IMR-90 (cell line): ENCODE results near the gene SH3TC1. TPM values are rescaled to one million over a fixed set of nuclear protein-coding genes. Genes with fewer than 3 reads are reported as not detected.

ENCODE experiments used
- ATAC-seq: fragments of 200-7000 bp; cut with Tn5 transposase; 2 replicates; pipeline ENCODE4 v1.9.1; 2020; ENCODE audit warnings: low read depth, mild to moderate bottlenecking, moderate library complexity
- BruUV-seq: library from RNA; stranded (reverse); fragments of 400-500 nt; replicated peaks from 2 replicates; lab custom pipeline; 2021; lab: Mats Ljungman, UMichigan
- CTCF ChIA-PET: fragments of 300-600 bp; formaldehyde crosslinking; extraction: SDS; loops from one replicate; lab custom pipeline; 2021; ENCODE audit warnings: antibody characterized with exemption; lab: Yijun Ruan, JAX
- POLR2A ChIA-PET: fragments of 300-600 bp; sonication (Branson Sonifier 250); formaldehyde crosslinking; loops from one replicate; lab custom pipeline; 2022; ENCODE audit warnings: antibody characterized with exemption; ENCODE audit not compliant: unreplicated experiment; lab: Charles Lee
- DNase-seq: peaks from one replicate; pipeline ENCODE4 v3.0.0; 2013
- H2AFZ ChIP-seq: replicated peaks from 2 replicates; pipeline ENCODE3; 2013; ENCODE audit warnings: low read length, mild to moderate bottlenecking; ENCODE audit not compliant: poor library complexity
- H2AK5ac ChIP-seq: 2 replicates; pipeline ENCODE4 v1.6.1; 2013; ENCODE audit warnings: low read depth, low read length, inconsistent platforms
- H2AK9ac ChIP-seq: replicated peaks from 2 replicates; pipeline ENCODE3; 2013; ENCODE audit warnings: mild to moderate bottlenecking, low read depth, low read length, moderate library complexity; ENCODE audit not compliant: poor library complexity
- H2BK120ac ChIP-seq: 2 replicates; pipeline ENCODE4 v1.6.1; 2013; ENCODE audit warnings: low read depth, low read length, inconsistent platforms
- H2BK15ac ChIP-seq: 3 replicates; pipeline ENCODE4 v1.6.1; 2013; ENCODE audit warnings: low read depth, low read length, inconsistent platforms
- H2BK20ac ChIP-seq: 2 replicates; pipeline ENCODE4 v1.6.1; 2013; ENCODE audit warnings: low read depth, mild to moderate bottlenecking, inconsistent platforms, low read length, moderate library complexity
- H2BK5ac ChIP-seq: 2 replicates; pipeline ENCODE4 v1.6.1; 2013; ENCODE audit warnings: mild to moderate bottlenecking, low read depth, low read length, inconsistent platforms; ENCODE audit not compliant: poor library complexity, severe bottlenecking
- H3K14ac ChIP-seq: replicated peaks from 2 replicates; pipeline ENCODE4 v1.6.1; 2013; ENCODE audit warnings: low read depth, low read length, inconsistent platforms
- H3K18ac ChIP-seq: 2 replicates; pipeline ENCODE4 v1.6.1; 2013; ENCODE audit warnings: low read depth, low read length, control low read depth
- H3K23ac ChIP-seq: 2 replicates; pipeline ENCODE4 v1.6.1; 2013; ENCODE audit warnings: low read depth, low read length, inconsistent platforms
- H3K27ac ChIP-seq: 2 replicates; pipeline ENCODE4 v1.5.1; 2013; ENCODE audit warnings: mild to moderate bottlenecking, control low read depth, low read length; ENCODE audit not compliant: insufficient read depth
- H3K27me3 ChIP-seq: 2 replicates; pipeline ENCODE4 v1.6.1; 2013; ENCODE audit warnings: low read length; ENCODE audit not compliant: control insufficient read depth, insufficient read depth
- H3K36me3 ChIP-seq: 2 replicates; pipeline ENCODE4 v1.6.1; 2013; ENCODE audit warnings: low read length, mixed read lengths; ENCODE audit not compliant: control insufficient read depth, insufficient read depth
- H3K4ac ChIP-seq: 2 replicates; pipeline ENCODE4 v1.6.1; 2013; ENCODE audit warnings: low read depth, low read length, inconsistent platforms
- H3K4me1 ChIP-seq: 2 replicates; pipeline ENCODE4 v1.6.1; 2013; ENCODE audit warnings: low read length, mixed read lengths; ENCODE audit not compliant: control insufficient read depth, insufficient read depth
- H3K4me2 ChIP-seq: 2 replicates; pipeline ENCODE4 v1.6.1; 2013; ENCODE audit warnings: low read depth, mild to moderate bottlenecking, control low read depth, low read length, moderate library complexity
- H3K4me3 ChIP-seq: 2 replicates; pipeline ENCODE4 v1.5.1; 2013; ENCODE audit warnings: low read depth, mild to moderate bottlenecking, control low read depth, low read length, moderate library complexity; ENCODE audit not compliant: insufficient read depth
- H3K56ac ChIP-seq: 2 replicates; pipeline ENCODE4 v1.6.1; 2013; ENCODE audit warnings: low read length, inconsistent platforms; ENCODE audit not compliant: insufficient read depth; ENCODE audit errors: extremely low read depth
- H3K79me1 ChIP-seq, 2 experiments: 2 replicates each; pipeline ENCODE4 v1.6.1; 2013; ENCODE audit warnings: low read length in 2 of 2, inconsistent platforms in 1 of 2, low read depth in 1 of 2
- H3K9ac ChIP-seq: 2 replicates; pipeline ENCODE4 v1.6.1; 2013; ENCODE audit warnings: low read depth, low read length, control low read depth
- H3K9me1 ChIP-seq: 2 replicates; pipeline ENCODE4 v1.6.1; 2013; ENCODE audit warnings: low read length, inconsistent platforms; ENCODE audit not compliant: insufficient read depth
- H3K9me3 ChIP-seq: 2 replicates; pipeline ENCODE4 v1.6.1; 2013; ENCODE audit warnings: low read length; ENCODE audit not compliant: control insufficient read depth, insufficient read depth
- H4K20me1 ChIP-seq: 2 replicates; pipeline ENCODE4 v1.6.1; 2013; ENCODE audit warnings: low read length, inconsistent platforms; ENCODE audit not compliant: insufficient read depth
- H4K5ac ChIP-seq: 2 replicates; pipeline ENCODE4 v1.6.1; 2013; ENCODE audit warnings: mild to moderate bottlenecking, low read depth, low read length, control low read depth
- H4K8ac ChIP-seq, 2 experiments: 2 replicates each; pipeline ENCODE4 v1.6.1; 2013; ENCODE audit warnings: low read depth in 2 of 2, low read length in 2 of 2, control low read depth in 1 of 2, inconsistent platforms in 1 of 2
- H4K91ac ChIP-seq: 2 replicates; pipeline ENCODE4 v1.6.1; 2013; ENCODE audit warnings: low read depth, low read length, inconsistent platforms; ENCODE audit not compliant: insufficient read depth
- CHD1 ChIP-seq: IDR thresholded peaks from 2 replicates; pipeline ENCODE4 v1.6.1; 2012; ENCODE audit warnings: low read depth, low read length, improper control_type of control experiment
- MAZ ChIP-seq: IDR thresholded peaks from 2 replicates; pipeline ENCODE4 v1.6.1; 2012; ENCODE audit warnings: low read depth, mild to moderate bottlenecking, low read length, improper control_type of control experiment, moderate library complexity, borderline replicate concordance
- NFE2L2 ChIP-seq: fragments of 150-350 bp; IDR thresholded peaks from 2 replicates; pipeline ENCODE4 v1.6.1; 2016; ENCODE audit warnings: low read depth, mild to moderate bottlenecking, low read length
- POLR2A ChIP-seq: IDR thresholded peaks from 2 replicates; pipeline ENCODE4 v1.6.1; 2012; ENCODE audit warnings: mild to moderate bottlenecking, low read depth, low read length
- RFX5 ChIP-seq: IDR thresholded peaks from 2 replicates; pipeline ENCODE4 v1.8.0; 2012; ENCODE audit warnings: low read depth, mild to moderate bottlenecking, low read length, moderate library complexity
- USF2 ChIP-seq: fragments of 150-350 bp; IDR thresholded peaks from 2 replicates; pipeline ENCODE4 v1.6.1; 2017; ENCODE audit warnings: mild to moderate bottlenecking, antibody characterized with exemption, low read length, low read depth
- whole genome bisulfite sequencing, 2 experiments: methylation state at CpG; one replicate each; pipeline versions ENCODE4 v1.1.5 to v1.1.7; 2013; ENCODE audit warnings: missing lambda C conversion rate in 2 of 2; ENCODE audit not compliant: insufficient read length in 1 of 2; ENCODE audit errors: extremely low coverage in 2 of 2; 5-methylcytosine and 5-hydroxymethylcytosine counted together
- dilution Hi-C: fragments of 300-500 bp; cut with HindIII; formaldehyde crosslinking; loops from one replicate; pipeline ENCODE4 v1.14.3; 2018; ENCODE audit warnings: low sequenced_read_pairs; ENCODE audit not compliant: unreplicated experiment
- in situ Hi-C: fragments of 300-500 bp; cut with MboI; formaldehyde crosslinking; loops from 3 replicates; pipeline ENCODE4 v1.14.3; 2019; ENCODE audit warnings: low sequenced_read_pairs, inconsistent platforms, mixed read lengths
- intact Hi-C: fragments of 100-400 bp; cut with micrococcal nuclease; formaldehyde crosslinking; loops from 2 replicates; pipeline ENCODE4 v1.10.0; 2022
- polyA plus RNA-seq, 3 experiments: library from polyadenylated mRNA; depleted of rRNA; stranded (reverse); fragments of >200 nt; gene quantifications; 2 replicates each; pipeline ENCODE4 v1.2.3, GENCODE V29; 2012; ENCODE audit warnings: low replicate concordance in 1 of 3
- total RNA-seq: library from RNA; depleted of rRNA; stranded (reverse); fragments of >200 nt; gene quantifications from 2 replicates; pipeline ENCODE4 v1.2.3, GENCODE V29; 2012

SH3TC1 gene
- total and polyA plus RNA-seq, 2 of the 4 experiments (the other 2 are of a cell fraction), result 1.6 to 2.2 TPM

GRCh38 chr4:8199594-8200301 is 658 bp downstream of the SH3TC1 start:
- H3K9ac ChIP-seq, result peak overlapping the region; percentile 48
- intact Hi-C loops, result no loop called here
- no TSS peak for BruUV-seq
- peak overlapping the region; percentile 38 for H3K4me2 ChIP-seq
- H3K36me3 ChIP-seq, result no peaks in the 10 kb centered on the region
- H2BK15ac ChIP-seq, result peak overlapping the region; percentile 53; the same call in 1 of the 3 replicates
- H3K14ac ChIP-seq, result peak overlapping the region; percentile 50
- peak overlapping the region; percentile 51 to 66 for H4K8ac ChIP-seq
- no peaks in the 10 kb centered on the region for H3K79me1 ChIP-seq
- no peak overlapping the region for H3K56ac ChIP-seq
- no peak overlapping the region for H2BK20ac ChIP-seq
- no peak overlapping the region for H2BK5ac ChIP-seq
- peak overlapping the region; percentile 55; the same call in 1 of the 2 replicates for H2BK120ac ChIP-seq
- peak overlapping the region; percentile 73 for H3K4ac ChIP-seq
- CTCF ChIA-PET, result interaction anchor here (0.8 to 1.9 kb wide), 2 partner anchors 12 to 23 kb away, joined by 5 to 6 read pairs; no protein-coding TSS in a partner anchor
- in situ Hi-C loops, result loop anchor here (25.0 kb wide), 1 partner anchor 413 kb away; no protein-coding TSS in a partner anchor
- H2AK5ac ChIP-seq, result peak overlapping the region; percentile 91; the same call in 1 of the 2 replicates
- H3K23ac ChIP-seq, result no peak overlapping the region
- peaks cover 9% of the 10 kb centered on the region; the same call in 1 of the 2 replicates for H3K27me3 ChIP-seq
- dilution Hi-C loops, result no loop called here
- H3K9me3 ChIP-seq, result no peaks in the 10 kb centered on the region
- DNase-seq (no peak), ATAC-seq (no peak)
- POLR2A ChIA-PET, result no interaction called here
- H2AFZ ChIP-seq, result peak overlapping the region; percentile 95
- H3K18ac ChIP-seq, result no peak overlapping the region; the same call in 1 of the 2 replicates
- H2AK9ac ChIP-seq, result peak overlapping the region; percentile 70
- H3K4me3 ChIP-seq, result no peak overlapping the region
- peaks cover 14% of the 10 kb centered on the region for H3K4me1 ChIP-seq
- WGBS, 2 experiments, result 93% methylated on average over 17 of the region's 26 CpGs; no CpG with 5 or more reads in 1 of the 2 experiments
- H4K91ac ChIP-seq, result no peak overlapping the region; the same call in 1 of the 2 replicates
- H3K27ac ChIP-seq, result peak overlapping the region; percentile 26; the same call in 1 of the 2 replicates
- H4K5ac ChIP-seq, result peak overlapping the region; percentile 46; the same call in 1 of the 2 replicates
- no peaks in the 10 kb centered on the region for H4K20me1 ChIP-seq
- H3K9me1 ChIP-seq, result peaks cover 10% of the 10 kb centered on the region; the same call in 1 of the 2 replicates
- TF ChIP-seq CHD1, result no peak
- no peak for TF ChIP-seq POLR2A
- TF ChIP-seq MAZ, result no peak
- TF ChIP-seq USF2, result no peak
- TF ChIP-seq NFE2L2, result no peak
- TF ChIP-seq RFX5, result no peak
